Liver (tissue), 9 donors: ENCODE measurements around the gene OR8H1. TPM values are rescaled to one million over a fixed set of nuclear protein-coding genes. Genes with fewer than 3 reads are reported as not detected.

Experiments used
- DNase-seq: peaks from one replicate; pipeline ENCODE4 v3.0.0-alpha.2; 2017; ENCODE audit warnings: low spot score
- H3K27ac ChIP-seq, 2 donors: one replicate each; pipeline ENCODE4 v1.7.0; 2013; ENCODE audit warnings: inconsistent platforms in 2 of 2, low read length in 2 of 2, control low read depth in 1 of 2, low read depth in 1 of 2, mild to moderate bottlenecking in 1 of 2
- H3K27me3 ChIP-seq, 4 donors: one replicate each; pipeline versions ENCODE4 v1.6.1 to v1.7.0; 2013; ENCODE audit warnings: low read length in 3 of 4, inconsistent platforms in 1 of 4, mild to moderate bottlenecking in 1 of 4, moderate library complexity in 1 of 4; ENCODE audit not compliant: control insufficient read depth in 4 of 4, insufficient read depth in 4 of 4
- H3K36me3 ChIP-seq, 4 donors: one replicate each; pipeline versions ENCODE4 v1.6.1 to v1.7.0; 2013; ENCODE audit warnings: low read length in 3 of 4, mild to moderate bottlenecking in 3 of 4, low read depth in 1 of 4, moderate library complexity in 1 of 4; ENCODE audit not compliant: control insufficient read depth in 4 of 4, insufficient read depth in 3 of 4
- H3K4me1 ChIP-seq, 4 donors: one replicate each; pipeline versions ENCODE4 v1.6.1 to v1.7.0; 2013; ENCODE audit warnings: low read length in 3 of 4, mild to moderate bottlenecking in 3 of 4, moderate library complexity in 1 of 4; ENCODE audit not compliant: control insufficient read depth in 4 of 4, insufficient read depth in 4 of 4
- H3K4me3 ChIP-seq, 3 donors: one replicate each; pipeline versions ENCODE4 v1.6.1 to v1.7.0; 2013; ENCODE audit warnings: low read length in 3 of 3, control low read depth in 1 of 3, low read depth in 1 of 3, mild to moderate bottlenecking in 1 of 3
- H3K9ac ChIP-seq, 2 donors: one replicate each; pipeline ENCODE4 v1.7.0; 2013; ENCODE audit warnings: low read length in 2 of 2, mild to moderate bottlenecking in 2 of 2, moderate library complexity in 2 of 2, control low read depth in 1 of 2, low read depth in 1 of 2
- H3K9me3 ChIP-seq, 4 donors: one replicate each; pipeline versions ENCODE4 v1.6.1 to v1.7.0; 2013; ENCODE audit warnings: low read length in 3 of 4; ENCODE audit not compliant: control insufficient read depth in 4 of 4
- EGR1 ChIP-seq, 2 donors: IDR thresholded peaks; 2 replicates each; pipeline ENCODE4 v1.6.1; 2016 to 2018; ENCODE audit warnings: antibody characterized with exemption in 2 of 2, low read depth in 2 of 2
- FOXA1 ChIP-seq: IDR thresholded peaks from 2 replicates; pipeline ENCODE4 v1.6.1; 2016; ENCODE audit warnings: antibody characterized with exemption
- FOXA2 ChIP-seq: IDR thresholded peaks from 2 replicates; pipeline ENCODE4 v1.6.1; 2016; ENCODE audit warnings: antibody characterized with exemption
- GABPA ChIP-seq, 2 donors: IDR thresholded peaks in 1 of 2; conservative IDR thresholded peaks in 1 of 2; 2 replicates each; pipeline ENCODE4 v1.6.1; 2016; ENCODE audit warnings: antibody characterized with exemption in 2 of 2, mild to moderate bottlenecking in 1 of 2, moderate library complexity in 1 of 2
- HNF4A ChIP-seq, 2 donors: conservative IDR thresholded peaks; 2 replicates each; pipeline ENCODE4 v1.6.1; 2016; ENCODE audit warnings: antibody characterized with exemption in 2 of 2, mild to moderate bottlenecking in 2 of 2
- HNF4G ChIP-seq: IDR thresholded peaks from 2 replicates; pipeline ENCODE4 v1.6.1; 2016; ENCODE audit warnings: antibody characterized with exemption
- JUND ChIP-seq, 2 donors: IDR thresholded peaks; 2 replicates each; pipeline ENCODE4 v1.6.1; 2016; ENCODE audit warnings: antibody characterized with exemption in 2 of 2
- NR2F2 ChIP-seq: IDR thresholded peaks from 2 replicates; pipeline ENCODE4 v1.6.1; 2016; ENCODE audit warnings: antibody characterized with exemption
- RAD21 ChIP-seq, 2 donors: IDR thresholded peaks; 2 replicates each; pipeline ENCODE4 v1.6.1; 2016; ENCODE audit warnings: antibody characterized with exemption in 2 of 2, mild to moderate bottlenecking in 2 of 2
- RXRA ChIP-seq, 2 donors: IDR thresholded peaks; 2 replicates each; pipeline ENCODE4 v1.6.1; 2017 to 2018; ENCODE audit warnings: antibody characterized with exemption in 2 of 2, mild to moderate bottlenecking in 1 of 2
- SP1 ChIP-seq: IDR thresholded peaks from 2 replicates; pipeline ENCODE4 v1.6.1; 2018; ENCODE audit warnings: antibody characterized with exemption, mild to moderate bottlenecking
- TAF1 ChIP-seq: conservative IDR thresholded peaks from 2 replicates; pipeline ENCODE4 v1.6.1; 2016; ENCODE audit warnings: antibody characterized with exemption, mild to moderate bottlenecking
- YY1 ChIP-seq: IDR thresholded peaks from 2 replicates; pipeline ENCODE4 v1.6.1; 2016; ENCODE audit warnings: antibody characterized with exemption, mild to moderate bottlenecking
- ZBTB33 ChIP-seq: IDR thresholded peaks from 2 replicates; pipeline ENCODE4 v1.6.1; 2016; ENCODE audit warnings: antibody characterized with exemption
- WGBS: extraction: QIAGEN DNeasy Blood & Tissue Kit; methylation state at CpG from one replicate; pipeline ENCODE4 v1.1.7; 2013; 5-methylcytosine and 5-hydroxymethylcytosine counted together
- polyA plus RNA-seq, 2 donors: library from polyadenylated mRNA; stranded (reverse) in 1 of 2; unstranded in 1 of 2; fragments of 200-250 nt in 1 of 2; fragments of >200 nt in 1 of 2; fragmentation: Nextera tagmentation in 1 of 2; extraction: Ambion mirVana in 1 of 2; gene quantifications; one replicate each; pipeline versions ENCODE4 v1.2.1 to v1.2.3, GENCODE V29; 2013 to 2015
- total RNA-seq, 2 donors: library from RNA; depleted of rRNA; stranded (reverse); fragments of >200 nt; gene quantifications; one replicate each; pipeline ENCODE4 v1.2.3, GENCODE V29; 2014
- TF ChIP-seq, protein P1 (sequence below): IDR thresholded peaks from 2 replicates; pipeline ENCODE4 v1.6.1; 2016; ENCODE audit warnings: antibody characterized with exemption
- TF ChIP-seq, protein P2 (sequence below): IDR thresholded peaks from 2 replicates; pipeline ENCODE4 v1.6.1; 2016; ENCODE audit warnings: antibody characterized with exemption
- TF ChIP-seq, protein P3 (sequence below): IDR thresholded peaks from 2 replicates; pipeline ENCODE4 v1.6.1; 2016; ENCODE audit warnings: antibody characterized with exemption, mild to moderate bottlenecking
- TF ChIP-seq, protein P4 (sequence below): fragments of 150-350 bp; IDR thresholded peaks from 2 replicates; pipeline ENCODE4 v1.5.1; 2017; ENCODE audit warnings: improper control_type of control experiment, low read depth, low read length; ENCODE audit not compliant: missing input control
- donor health status: healthy.
- donor health status: healthy.
- donor health status: healthy.
- donor health status: healthy.
- donor health status: healthy.

Gene OR8H1
- total and polyA plus RNA-seq, 4 donors: not detected

DNA sequence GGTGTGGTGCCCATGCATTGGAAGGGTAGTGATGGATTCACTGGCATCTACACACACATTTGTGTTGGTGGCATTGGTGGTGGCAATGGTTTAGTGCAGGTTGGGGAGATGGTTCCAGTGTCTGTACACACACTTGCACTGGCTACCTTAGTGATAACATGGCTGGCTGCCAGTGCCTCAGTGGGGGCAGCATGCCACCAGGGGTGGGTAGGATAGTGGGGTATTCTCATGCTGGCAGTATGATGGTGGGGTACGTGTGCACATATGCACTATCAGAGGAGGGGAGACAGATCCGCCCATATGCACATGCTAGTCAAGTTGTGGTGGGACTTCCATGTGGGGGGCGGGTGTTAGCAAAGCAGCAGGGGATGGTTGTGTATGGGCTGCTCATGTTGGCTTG, 15.8 kb upstream of the OR8H1 start:
- H3K27me3 ChIP-seq: no peaks in the 10 kb centered on the region
- H3K27ac ChIP-seq: no peak overlapping the region
- DNase-seq: no peak
- H3K9ac ChIP-seq: no peak overlapping the region
- peak overlapping the region in 1 of 3 donors; percentile 11 for H3K4me3 ChIP-seq
- H3K36me3 ChIP-seq: no peaks in the 10 kb centered on the region
- 75% methylated on average over 3 of the region's 3 CpGs for WGBS
- H3K9me3 ChIP-seq: peaks cover 0 to 6% (median 2%) of the 10 kb centered on the region in 4 donors
- no peaks in the 10 kb centered on the region for H3K4me1 ChIP-seq
- TF ChIP-seq, protein P1, sequence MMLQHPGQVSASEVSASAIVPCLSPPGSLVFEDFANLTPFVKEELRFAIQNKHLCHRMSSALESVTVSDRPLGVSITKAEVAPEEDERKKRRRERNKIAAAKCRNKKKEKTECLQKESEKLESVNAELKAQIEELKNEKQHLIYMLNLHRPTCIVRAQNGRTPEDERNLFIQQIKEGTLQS: no peak
- TF ChIP-seq HNF4A (conservative IDR thresholded peaks at IDR 0.05): no peak
- TF ChIP-seq RAD21 (IDR thresholded peaks at IDR 0.05): no peak
- no peak for TF ChIP-seq YY1
- TF ChIP-seq SP1: no peak
- no peak for TF ChIP-seq NR2F2
- no peak for TF ChIP-seq GABPA (IDR thresholded peaks at IDR 0.05 in 1 of 2, conservative IDR thresholded peaks at IDR 0.05 in 1 of 2)
- no peak for TF ChIP-seq FOXA1
- no peak for TF ChIP-seq HNF4G
- TF ChIP-seq, protein P2, sequence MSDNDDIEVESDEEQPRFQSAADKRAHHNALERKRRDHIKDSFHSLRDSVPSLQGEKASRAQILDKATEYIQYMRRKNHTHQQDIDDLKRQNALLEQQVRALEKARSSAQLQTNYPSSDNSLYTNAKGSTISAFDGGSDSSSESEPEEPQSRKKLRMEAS: no peak
- no peak for TF ChIP-seq JUND (IDR thresholded peaks at IDR 0.05)
- TF ChIP-seq, protein P3, sequence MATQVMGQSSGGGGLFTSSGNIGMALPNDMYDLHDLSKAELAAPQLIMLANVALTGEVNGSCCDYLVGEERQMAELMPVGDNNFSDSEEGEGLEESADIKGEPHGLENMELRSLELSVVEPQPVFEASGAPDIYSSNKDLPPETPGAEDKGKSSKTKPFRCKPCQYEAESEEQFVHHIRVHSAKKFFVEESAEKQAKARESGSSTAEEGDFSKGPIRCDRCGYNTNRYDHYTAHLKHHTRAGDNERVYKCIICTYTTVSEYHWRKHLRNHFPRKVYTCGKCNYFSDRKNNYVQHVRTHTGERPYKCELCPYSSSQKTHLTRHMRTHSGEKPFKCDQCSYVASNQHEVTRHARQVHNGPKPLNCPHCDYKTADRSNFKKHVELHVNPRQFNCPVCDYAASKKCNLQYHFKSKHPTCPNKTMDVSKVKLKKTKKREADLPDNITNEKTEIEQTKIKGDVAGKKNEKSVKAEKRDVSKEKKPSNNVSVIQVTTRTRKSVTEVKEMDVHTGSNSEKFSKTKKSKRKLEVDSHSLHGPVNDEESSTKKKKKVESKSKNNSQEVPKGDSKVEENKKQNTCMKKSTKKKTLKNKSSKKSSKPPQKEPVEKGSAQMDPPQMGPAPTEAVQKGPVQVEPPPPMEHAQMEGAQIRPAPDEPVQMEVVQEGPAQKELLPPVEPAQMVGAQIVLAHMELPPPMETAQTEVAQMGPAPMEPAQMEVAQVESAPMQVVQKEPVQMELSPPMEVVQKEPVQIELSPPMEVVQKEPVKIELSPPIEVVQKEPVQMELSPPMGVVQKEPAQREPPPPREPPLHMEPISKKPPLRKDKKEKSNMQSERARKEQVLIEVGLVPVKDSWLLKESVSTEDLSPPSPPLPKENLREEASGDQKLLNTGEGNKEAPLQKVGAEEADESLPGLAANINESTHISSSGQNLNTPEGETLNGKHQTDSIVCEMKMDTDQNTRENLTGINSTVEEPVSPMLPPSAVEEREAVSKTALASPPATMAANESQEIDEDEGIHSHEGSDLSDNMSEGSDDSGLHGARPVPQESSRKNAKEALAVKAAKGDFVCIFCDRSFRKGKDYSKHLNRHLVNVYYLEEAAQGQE: no peak
- no peak for TF ChIP-seq FOXA2
- no peak for TF ChIP-seq TAF1
- no peak for TF ChIP-seq RXRA (IDR thresholded peaks at IDR 0.05)
- TF ChIP-seq, protein P4, sequence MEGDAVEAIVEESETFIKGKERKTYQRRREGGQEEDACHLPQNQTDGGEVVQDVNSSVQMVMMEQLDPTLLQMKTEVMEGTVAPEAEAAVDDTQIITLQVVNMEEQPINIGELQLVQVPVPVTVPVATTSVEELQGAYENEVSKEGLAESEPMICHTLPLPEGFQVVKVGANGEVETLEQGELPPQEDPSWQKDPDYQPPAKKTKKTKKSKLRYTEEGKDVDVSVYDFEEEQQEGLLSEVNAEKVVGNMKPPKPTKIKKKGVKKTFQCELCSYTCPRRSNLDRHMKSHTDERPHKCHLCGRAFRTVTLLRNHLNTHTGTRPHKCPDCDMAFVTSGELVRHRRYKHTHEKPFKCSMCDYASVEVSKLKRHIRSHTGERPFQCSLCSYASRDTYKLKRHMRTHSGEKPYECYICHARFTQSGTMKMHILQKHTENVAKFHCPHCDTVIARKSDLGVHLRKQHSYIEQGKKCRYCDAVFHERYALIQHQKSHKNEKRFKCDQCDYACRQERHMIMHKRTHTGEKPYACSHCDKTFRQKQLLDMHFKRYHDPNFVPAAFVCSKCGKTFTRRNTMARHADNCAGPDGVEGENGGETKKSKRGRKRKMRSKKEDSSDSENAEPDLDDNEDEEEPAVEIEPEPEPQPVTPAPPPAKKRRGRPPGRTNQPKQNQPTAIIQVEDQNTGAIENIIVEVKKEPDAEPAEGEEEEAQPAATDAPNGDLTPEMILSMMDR: no peak
- no peak for TF ChIP-seq ZBTB33
- TF ChIP-seq EGR1 (IDR thresholded peaks at IDR 0.05; ENCODE audit: low read depth in 2 of 2): no peak
